HepG2 (cell line): ENCODE data around the gene NUP153. TPM values are rescaled to one million over a fixed set of nuclear protein-coding genes. Genes with fewer than 3 reads are reported as not detected.

Source experiments
- ADNP ChIP-seq: sonication (generic); formaldehyde crosslinking; IDR thresholded peaks from 2 replicates; pipeline ENCODE4 v1.4.0; 2020; ENCODE audit warnings: missing genetic modification reagents
- ARNTL ChIP-seq: sonication (generic); formaldehyde crosslinking; IDR thresholded peaks from 2 replicates; pipeline ENCODE4 v1.4.0; 2020; ENCODE audit warnings: mild to moderate bottlenecking, missing genetic modification reagents
- ATF7 ChIP-seq, 2 experiments: fragments of 450-650 bp in 1 of 2; sonication (generic) in 1 of 2; formaldehyde crosslinking in 1 of 2; IDR thresholded peaks; 2 replicates each; pipeline versions ENCODE4 v1.4.0 to v1.6.1; 2016 to 2020; ENCODE audit warnings: antibody characterized with exemption in 1 of 2, mild to moderate bottlenecking in 1 of 2, missing genetic modification reagents in 1 of 2
- CBX2 ChIP-seq, 2 experiments: fragments of 200-600 bp in 1 of 2; sonication (generic); formaldehyde crosslinking in 1 of 2; IDR thresholded peaks; 2 replicates each; pipeline versions ENCODE4 v1.7.0 to v1.8.1; 2018 to 2022; ENCODE audit warnings: low read depth in 2 of 2, low read length in 1 of 2, mild to moderate bottlenecking in 1 of 2, missing genetic modification reagents in 1 of 2
- CHD2 ChIP-seq: IDR thresholded peaks from 2 replicates; pipeline ENCODE4 v1.6.1; 2011; ENCODE audit warnings: low read depth, low read length, improper control_type of control experiment
- HNRNPH1 ChIP-seq: fragments of 200-400 bp; formaldehyde crosslinking; optimal IDR thresholded peaks from 2 replicates; pipeline ENCODE3; 2017; ENCODE audit warnings: mild to moderate bottlenecking, low read depth, low read length
- HNRNPK ChIP-seq: fragments of 200-400 bp; formaldehyde crosslinking; IDR thresholded peaks from 2 replicates; pipeline ENCODE4 v1.6.1; 2018; ENCODE audit warnings: low read length, low read depth, moderate library complexity, mild to moderate bottlenecking; ENCODE audit not compliant: poor library complexity, severe bottlenecking
- KDM4B ChIP-seq: sonication (generic); formaldehyde crosslinking; IDR thresholded peaks from 2 replicates; pipeline ENCODE4 v1.4.0; 2020; ENCODE audit warnings: missing genetic modification reagents
- NBN ChIP-seq: fragments of 450-650 bp; conservative IDR thresholded peaks from 2 replicates; pipeline ENCODE4 v1.6.1; 2017
- NFIB ChIP-seq: sonication (generic); formaldehyde crosslinking; IDR thresholded peaks from 2 replicates; pipeline ENCODE4 v1.9.0; 2021; ENCODE audit warnings: missing genetic modification reagents, mild to moderate bottlenecking, borderline replicate concordance
- NR2C2 ChIP-seq: sonication (generic); formaldehyde crosslinking; IDR thresholded peaks from 2 replicates; pipeline ENCODE4 v1.4.0; 2020; ENCODE audit warnings: missing genetic modification reagents, mild to moderate bottlenecking, moderate library complexity, borderline replicate concordance
- PAX8 ChIP-seq: sonication (generic); formaldehyde crosslinking; IDR thresholded peaks from 2 replicates; pipeline ENCODE4 v1.8.0; 2022; ENCODE audit warnings: mild to moderate bottlenecking, missing genetic modification reagents, borderline replicate concordance
- RAD21 ChIP-seq: fragments of 450-650 bp; formaldehyde crosslinking; IDR thresholded peaks from 2 replicates; pipeline ENCODE4 v1.5.0; 2020; ENCODE audit warnings: mild to moderate bottlenecking
- SIN3A ChIP-seq: IDR thresholded peaks from 2 replicates; pipeline ENCODE4 v1.6.1; 2011; ENCODE audit warnings: low read depth, mild to moderate bottlenecking, control low read depth, low read length, borderline replicate concordance
- SNAPC2 ChIP-seq: sonication (generic); formaldehyde crosslinking; IDR thresholded peaks from 2 replicates; pipeline ENCODE4 v1.8.1; 2022; ENCODE audit warnings: mild to moderate bottlenecking, missing genetic modification reagents
- TBX2 ChIP-seq: sonication (generic); formaldehyde crosslinking; IDR thresholded peaks from 2 replicates; pipeline ENCODE4 v1.5.0; 2020; ENCODE audit warnings: missing genetic modification reagents, mild to moderate bottlenecking, borderline replicate concordance
- THYN1 ChIP-seq: sonication (generic); formaldehyde crosslinking; IDR thresholded peaks from 2 replicates; pipeline ENCODE4 v1.8.1; 2023; ENCODE audit warnings: low read depth, mild to moderate bottlenecking, moderate library complexity, missing genetic modification reagents, borderline replicate concordance
- TMF1 ChIP-seq: sonication (generic); formaldehyde crosslinking; IDR thresholded peaks from 2 replicates; pipeline ENCODE4 v1.8.1; 2022; ENCODE audit warnings: low read depth, missing genetic modification reagents
- TP53 ChIP-seq: sonication (generic); formaldehyde crosslinking; conservative IDR thresholded peaks from 2 replicates; pipeline ENCODE4 v1.4.0; 2020; ENCODE audit warnings: missing genetic modification reagents
- ZFAT ChIP-seq: sonication (generic); formaldehyde crosslinking; conservative IDR thresholded peaks from 2 replicates; pipeline ENCODE4 v1.8.1; 2023; ENCODE audit warnings: missing genetic modification reagents, inconsistent platforms
- ZNF207 ChIP-seq: fragments of 450-650 bp; IDR thresholded peaks from 2 replicates; pipeline ENCODE4 v1.6.1; 2016; ENCODE audit warnings: antibody characterized with exemption, borderline replicate concordance
- ZNF3 ChIP-seq: IDR thresholded peaks from 2 replicates; pipeline ENCODE4 v1.7.0; 2017; ENCODE audit warnings: inconsistent platforms
- ZNF335 ChIP-seq: sonication (generic); formaldehyde crosslinking; IDR thresholded peaks from 2 replicates; pipeline ENCODE4 v1.4.0; 2020; ENCODE audit warnings: missing genetic modification reagents
- polyA plus RNA-seq, 8 experiments: library from polyadenylated mRNA; depleted of rRNA in 3 of 8; stranded (reverse) in 7 of 8; unstranded in 1 of 8; fragments of >200 nt; fragmentation: Illumina TruSeq in 4 of 8; extraction: Trizol in 4 of 8; gene quantifications; 2 replicates each; pipeline versions ENCODE4 v1.2.1 to v1.2.3, GENCODE V29; 2011 to 2016; ENCODE audit warnings: low read depth in 4 of 8, missing spikeins in 1 of 8, mixed read lengths in 1 of 8; ENCODE audit not compliant: insufficient read depth in 1 of 8
- total RNA-seq, 5 experiments: library from RNA; depleted of rRNA; stranded (reverse); fragments of >200 nt; fragmentation: Illumina TruSeq; extraction: Trizol; gene quantifications; 2 replicates each; pipeline ENCODE4 v1.2.3, GENCODE V29; 2016; ENCODE audit warnings: low read depth in 1 of 5
- TF ChIP-seq, protein P1 (sequence below): sonication (generic); formaldehyde crosslinking; IDR thresholded peaks from 2 replicates; pipeline ENCODE4 v1.8.0; 2022; ENCODE audit warnings: mild to moderate bottlenecking, missing genetic modification reagents; ENCODE audit not compliant: insufficient replicate concordance
- TF ChIP-seq, protein P2 (sequence below): sonication (generic); formaldehyde crosslinking; IDR thresholded peaks from 2 replicates; pipeline ENCODE4 v1.8.0; 2022; ENCODE audit warnings: missing genetic modification reagents, low read depth, mild to moderate bottlenecking, borderline replicate concordance
- TF ChIP-seq, protein P3 (sequence below): sonication (generic); formaldehyde crosslinking; IDR thresholded peaks from 2 replicates; pipeline ENCODE4 v1.8.0; 2022; ENCODE audit warnings: mild to moderate bottlenecking, missing genetic modification reagents, moderate library complexity

Gene NUP153
- total and polyA plus RNA-seq, 2 of the 13 experiments (the other 11 are each of a cell fraction or from before 2014, with no cell fraction given): 29.8 to 55.2 TPM

DNA sequence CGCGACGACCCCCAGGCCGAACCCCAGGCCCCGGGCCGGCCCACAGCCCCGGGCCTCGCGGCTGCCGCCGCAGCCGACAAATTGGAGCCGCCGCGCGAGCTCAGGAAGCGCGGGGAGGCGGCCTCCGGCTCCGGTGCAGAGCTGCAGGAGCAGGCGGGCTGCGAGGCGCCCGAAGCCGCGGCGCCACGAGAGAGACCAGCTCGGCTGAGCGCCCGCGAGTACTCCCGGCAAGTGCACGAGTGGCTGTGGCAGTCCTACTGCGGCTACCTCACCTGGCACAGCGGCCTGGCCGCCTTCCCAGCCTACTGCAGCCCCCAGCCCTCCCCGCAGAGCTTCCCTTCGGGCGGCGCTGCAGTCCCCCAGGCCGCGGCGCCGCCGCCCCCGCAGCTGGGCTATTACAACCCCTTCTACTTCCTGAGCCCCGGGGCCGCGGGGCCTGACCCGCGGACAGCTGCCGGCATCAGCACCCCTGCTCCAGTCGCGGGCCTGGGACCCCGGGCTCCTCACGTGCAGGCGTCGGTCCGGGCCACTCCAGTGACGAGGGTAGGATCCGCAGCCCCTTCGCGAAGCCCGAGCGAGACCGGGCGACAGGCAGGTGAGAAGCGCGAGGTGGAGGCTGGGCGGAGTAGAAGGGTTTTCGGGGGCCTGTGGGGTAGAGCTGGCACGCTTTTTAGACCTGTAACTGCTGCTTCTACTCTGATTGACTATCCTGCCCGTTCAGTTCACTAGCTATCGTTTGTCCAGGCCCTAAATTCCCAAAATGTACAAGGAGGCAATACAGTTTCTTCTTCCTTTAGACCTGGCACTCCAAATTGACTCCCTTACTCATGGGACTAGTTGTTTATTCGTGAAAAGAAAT, 106.0 kb downstream of the NUP153 start (continued):
- no peak for TF ChIP-seq TP53
- no peak for TF ChIP-seq ZNF335 (CRISPR knock-in tag)
- TF ChIP-seq PAX8 (CRISPR knock-in tag): peak; percentile 84; the same call in 1 of the 2 replicates
- no peak for TF ChIP-seq CHD2
- TF ChIP-seq ATF7 (IDR thresholded peaks at IDR 0.05): no peak
- no peak for TF ChIP-seq ATF7 (CRISPR knock-in tag; IDR thresholded peaks at IDR 0.05)
- no peak for TF ChIP-seq CBX2 (IDR thresholded peaks at IDR 0.05; ENCODE audit: low read depth, low read length)
- no peak; the same call in 1 of the 2 replicates for TF ChIP-seq CBX2 (CRISPR knock-in tag; IDR thresholded peaks at IDR 0.05; ENCODE audit: low read depth)
- TF ChIP-seq ARNTL (CRISPR knock-in tag): no peak
- TF ChIP-seq ZFAT (CRISPR knock-in tag): 0 out of 2 replicates have a peak, but pooled peaks have one; percentile 34
- TF ChIP-seq NBN: no peak
- no peak for TF ChIP-seq THYN1 (CRISPR knock-in tag)
- no peak; the same call in 1 of the 2 replicates for TF ChIP-seq NR2C2 (CRISPR knock-in tag)
- TF ChIP-seq TBX2: no peak
- TF ChIP-seq TMF1 (CRISPR knock-in tag): no peak
- TF ChIP-seq RAD21 (CRISPR knock-in tag): peak; percentile 6; the same call in 1 of the 2 replicates
- TF ChIP-seq SIN3A: peak; percentile 16; the same call in 1 of the 2 replicates
- TF ChIP-seq ADNP: no peak; the same call in 1 of the 2 replicates
- no peak for TF ChIP-seq HNRNPH1
- TF ChIP-seq, protein P1, sequence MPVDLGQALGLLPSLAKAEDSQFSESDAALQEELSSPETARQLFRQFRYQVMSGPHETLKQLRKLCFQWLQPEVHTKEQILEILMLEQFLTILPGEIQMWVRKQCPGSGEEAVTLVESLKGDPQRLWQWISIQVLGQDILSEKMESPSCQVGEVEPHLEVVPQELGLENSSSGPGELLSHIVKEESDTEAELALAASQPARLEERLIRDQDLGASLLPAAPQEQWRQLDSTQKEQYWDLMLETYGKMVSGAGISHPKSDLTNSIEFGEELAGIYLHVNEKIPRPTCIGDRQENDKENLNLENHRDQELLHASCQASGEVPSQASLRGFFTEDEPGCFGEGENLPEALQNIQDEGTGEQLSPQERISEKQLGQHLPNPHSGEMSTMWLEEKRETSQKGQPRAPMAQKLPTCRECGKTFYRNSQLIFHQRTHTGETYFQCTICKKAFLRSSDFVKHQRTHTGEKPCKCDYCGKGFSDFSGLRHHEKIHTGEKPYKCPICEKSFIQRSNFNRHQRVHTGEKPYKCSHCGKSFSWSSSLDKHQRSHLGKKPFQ (CRISPR knock-in tag): no peak
- TF ChIP-seq KDM4B (CRISPR knock-in tag): no peak
- peak; percentile 26; the same call in 1 of the 2 replicates for TF ChIP-seq SNAPC2 (CRISPR knock-in tag)
- no peak for TF ChIP-seq NFIB (CRISPR knock-in tag)
- TF ChIP-seq, protein P2, sequence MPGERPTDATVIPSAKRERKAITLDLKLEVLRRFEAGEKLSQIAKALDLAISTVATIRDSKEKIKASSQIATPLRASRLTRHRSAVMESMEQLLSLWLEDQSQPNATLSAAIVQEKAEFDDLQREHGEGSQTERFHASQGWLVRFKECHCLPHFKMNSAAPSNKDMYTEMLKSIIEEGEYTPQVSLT: no peak
- no peak for TF ChIP-seq ZNF207
- TF ChIP-seq HNRNPK: peak; percentile 64
- TF ChIP-seq, protein P3, sequence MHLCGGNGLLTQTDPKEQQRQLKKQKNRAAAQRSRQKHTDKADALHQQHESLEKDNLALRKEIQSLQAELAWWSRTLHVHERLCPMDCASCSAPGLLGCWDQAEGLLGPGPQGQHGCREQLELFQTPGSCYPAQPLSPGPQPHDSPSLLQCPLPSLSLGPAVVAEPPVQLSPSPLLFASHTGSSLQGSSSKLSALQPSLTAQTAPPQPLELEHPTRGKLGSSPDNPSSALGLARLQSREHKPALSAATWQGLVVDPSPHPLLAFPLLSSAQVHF (CRISPR knock-in tag): no peak; the same call in 1 of the 2 replicates
- TF ChIP-seq ZNF3: no peak
